GM20000 (cell line): Measurements from ENCODE around the gene TADA2B.

ENCODE experiments used
- DNase-seq: peaks from one replicate; pipeline ENCODE4 v3.0.0; 2012; ENCODE audit warnings: low spot score
- CTCF ChIP-seq: IDR thresholded peaks from 2 replicates; pipeline ENCODE4 v1.5.1; 2012; ENCODE audit warnings: mild to moderate bottlenecking, control low read depth; ENCODE audit errors: extremely low read depth, missing control alignments

The TADA2B gene, protein sequence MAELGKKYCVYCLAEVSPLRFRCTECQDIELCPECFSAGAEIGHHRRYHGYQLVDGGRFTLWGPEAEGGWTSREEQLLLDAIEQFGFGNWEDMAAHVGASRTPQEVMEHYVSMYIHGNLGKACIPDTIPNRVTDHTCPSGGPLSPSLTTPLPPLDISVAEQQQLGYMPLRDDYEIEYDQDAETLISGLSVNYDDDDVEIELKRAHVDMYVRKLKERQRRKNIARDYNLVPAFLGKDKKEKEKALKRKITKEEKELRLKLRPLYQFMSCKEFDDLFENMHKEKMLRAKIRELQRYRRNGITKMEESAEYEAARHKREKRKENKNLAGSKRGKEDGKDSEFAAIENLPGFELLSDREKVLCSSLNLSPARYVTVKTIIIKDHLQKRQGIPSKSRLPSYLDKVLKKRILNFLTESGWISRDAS

DNA sequence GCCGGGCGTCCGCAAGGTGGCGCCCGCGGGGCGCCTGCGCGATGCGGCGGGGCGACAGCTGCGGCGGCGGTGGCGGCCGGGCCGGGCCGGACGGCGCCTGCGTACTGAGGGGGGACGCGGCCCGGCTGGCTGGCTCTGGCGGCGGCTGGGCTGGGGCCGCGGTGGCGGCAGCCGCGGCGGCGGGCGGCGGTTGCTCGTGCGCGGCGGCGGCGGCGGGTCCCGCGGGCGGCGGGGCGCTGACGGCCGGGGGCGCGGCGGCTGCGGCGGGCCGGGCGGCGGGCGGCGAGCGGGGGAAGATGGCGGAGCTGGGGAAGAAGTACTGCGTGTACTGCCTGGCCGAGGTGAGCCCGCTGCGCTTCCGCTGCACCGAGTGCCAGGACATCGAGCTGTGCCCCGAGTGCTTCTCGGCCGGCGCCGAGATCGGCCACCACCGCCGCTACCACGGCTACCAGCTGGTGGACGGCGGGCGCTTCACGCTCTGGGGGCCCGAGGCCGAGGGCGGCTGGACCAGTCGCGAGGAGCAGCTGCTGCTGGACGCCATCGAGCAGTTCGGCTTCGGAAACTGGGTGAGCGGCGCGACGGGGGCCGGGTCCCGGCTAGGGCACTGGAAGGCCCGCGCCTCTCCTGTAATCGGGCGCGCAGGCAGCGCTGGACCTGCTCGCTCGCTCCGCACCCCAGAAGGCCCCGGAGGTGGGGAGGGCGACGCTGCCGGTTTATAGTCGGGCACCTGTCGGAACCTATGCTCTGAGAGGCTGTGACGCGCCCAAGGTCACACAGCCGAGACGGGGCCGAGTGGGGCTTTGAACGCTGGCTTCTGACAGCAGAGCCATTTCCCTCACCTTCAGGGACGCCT lies at the start of gene TADA2B:
TSS of gene TADA2B (plus strand) at position 89 of the 853 bp plus-strand sequence. CDS start at position 297, 208 bp downstream.
- no peak for TF ChIP-seq CTCF
- no peak for DNase-seq

DNA sequence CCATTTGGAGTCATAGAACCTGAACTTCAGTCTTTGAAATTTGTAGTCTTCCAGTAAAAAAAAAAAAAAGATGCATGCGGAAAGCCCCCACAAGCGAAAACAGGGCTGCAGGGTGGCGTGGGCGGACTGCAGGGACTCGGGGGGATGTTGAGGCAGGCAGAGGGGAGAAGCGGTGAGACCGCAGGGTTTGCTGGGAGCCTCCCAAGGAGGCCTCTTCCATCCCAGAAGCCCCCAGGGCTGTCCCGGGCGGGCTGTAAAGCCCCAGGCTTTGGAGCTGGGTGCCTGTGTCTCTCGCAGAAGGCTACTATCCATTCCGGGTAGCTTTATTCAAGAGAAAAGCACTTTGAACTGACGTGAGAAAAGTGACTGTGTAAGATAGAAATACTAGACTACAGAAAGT lies 46.7 kb upstream of the TADA2B start:
- TF ChIP-seq CTCF = no peak

DNA sequence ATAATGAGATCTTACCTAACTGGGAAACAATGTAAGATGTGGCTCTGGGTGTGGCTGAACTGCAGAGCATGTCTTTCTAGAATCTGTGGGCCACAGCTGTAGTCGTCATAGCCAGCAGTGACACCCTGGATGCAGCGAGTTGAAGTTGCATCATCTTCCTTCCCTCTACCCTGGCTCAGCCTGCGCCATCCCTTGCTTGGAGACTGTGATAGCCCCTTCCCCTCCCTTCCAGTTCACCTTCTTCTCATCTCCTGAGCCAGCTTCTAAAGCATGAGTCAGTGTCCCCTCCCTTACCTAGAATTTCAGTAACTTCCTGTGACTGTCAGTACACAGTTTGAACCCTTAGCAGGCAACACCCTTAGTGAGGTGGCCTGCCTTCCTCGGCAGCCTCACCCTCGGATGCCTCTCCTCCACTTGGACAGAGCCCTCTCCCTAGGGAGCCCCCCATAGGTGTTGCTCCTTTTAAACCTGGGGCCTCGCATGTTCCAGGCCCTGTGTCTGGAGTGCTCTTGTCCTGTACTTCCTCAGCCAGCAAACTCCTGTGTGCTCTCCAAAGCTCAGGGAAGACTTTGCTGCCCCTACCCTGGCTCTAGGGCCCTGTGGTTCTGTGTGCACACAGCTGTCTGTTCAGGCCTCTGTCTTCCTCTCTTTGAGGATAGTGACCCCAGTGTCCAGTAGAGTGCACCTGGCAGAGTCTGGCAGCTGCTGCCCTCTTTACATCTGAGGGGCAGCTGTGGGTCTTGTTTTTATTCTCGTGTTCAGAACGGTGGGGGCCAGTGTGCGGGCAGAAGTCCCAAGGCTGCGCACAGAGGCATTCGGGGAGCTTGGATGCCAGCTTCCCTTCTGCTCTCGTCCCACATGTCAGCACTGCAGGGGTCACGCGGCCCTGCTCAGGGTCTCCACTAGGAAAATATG lies 43.7 kb upstream of the TADA2B start:
- no peak for TF ChIP-seq CTCF
- no peak for DNase-seq

More for the DNA sequence above, 46.7 kb upstream of the TADA2B start:
- DNase-seq = no peak

DNA sequence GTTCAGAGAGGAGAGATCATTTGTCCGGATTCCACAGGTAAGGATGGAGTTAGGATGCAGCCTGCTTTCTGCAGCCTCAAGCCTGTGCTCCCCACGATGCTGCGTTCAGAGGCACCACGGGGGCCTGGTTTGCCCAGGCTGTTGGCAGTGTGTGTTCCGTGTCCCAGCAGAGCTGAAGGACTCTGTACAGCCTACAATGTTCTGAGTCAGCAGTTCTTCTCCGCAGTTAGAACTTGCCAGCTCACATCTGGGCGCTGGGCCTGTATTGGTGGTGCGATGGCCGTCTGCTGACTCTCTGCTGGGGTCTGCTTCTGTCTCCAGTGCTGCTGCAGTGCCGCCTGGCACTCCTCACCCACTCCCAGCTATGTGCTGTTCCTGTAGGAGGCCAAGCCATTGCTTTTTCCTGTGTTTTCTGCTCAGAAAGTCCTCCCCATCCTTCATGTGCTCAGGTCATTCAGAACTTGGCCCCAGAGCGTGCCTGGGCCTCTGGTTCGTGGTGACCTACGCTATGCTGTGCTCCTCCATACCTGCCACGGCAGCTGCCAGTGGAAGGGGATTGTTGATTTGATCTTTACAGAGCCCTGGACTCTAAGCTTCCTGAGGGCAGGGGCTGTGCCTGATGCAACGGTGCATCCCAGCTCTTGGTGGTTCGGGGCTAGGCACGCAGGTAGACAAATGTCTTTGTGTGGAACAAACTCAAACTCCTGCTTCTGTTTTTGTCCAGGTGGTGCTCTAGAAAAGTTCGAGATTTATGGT lies 42.6 kb upstream of the TADA2B start:
- DNase-seq = no peak
- TF ChIP-seq CTCF = no peak

- TF ChIP-seq CTCF = no peak
Measured at GRCh38 chr4:7001271-7001670, 41.9 kb upstream of the TADA2B start.

GRCh38 chr4:7002336-7002735 lies 40.8 kb upstream of the TADA2B start:
- no peak for DNase-seq
- TF ChIP-seq CTCF = no peak

More at GRCh38 chr4:7001271-7001670, 41.9 kb upstream of the TADA2B start:
- no peak for DNase-seq
